GM06990 (cell line): ENCODE data around the gene POC5.

Experiments used
- DNase-seq: peaks from one replicate; pipeline ENCODE4 v3.0.0-alpha.2; 2011; ENCODE audit not compliant: insufficient read length; ENCODE audit errors: extremely low read depth
- H3K27me3 ChIP-seq: replicated peaks from 2 replicates; pipeline ENCODE4 v1.6.0; 2011; ENCODE audit warnings: low read length; ENCODE audit not compliant: control insufficient read depth, insufficient read depth
- H3K36me3 ChIP-seq: 2 replicates; pipeline ENCODE4 v1.5.1; 2011; ENCODE audit warnings: low read length; ENCODE audit not compliant: control insufficient read depth, insufficient read depth
- H3K4me3 ChIP-seq: replicated peaks from 2 replicates; pipeline ENCODE4 v1.5.1; 2011; ENCODE audit warnings: low read depth, mild to moderate bottlenecking, control low read depth, low read length
- TF ChIP-seq, protein P1 (sequence below): IDR thresholded peaks from 2 replicates; pipeline ENCODE4 v1.5.1; 2011; ENCODE audit warnings: low read length, control low read depth, mild to moderate bottlenecking, inconsistent platforms; ENCODE audit not compliant: insufficient read depth, poor library complexity, severe bottlenecking

POC5 gene, protein sequence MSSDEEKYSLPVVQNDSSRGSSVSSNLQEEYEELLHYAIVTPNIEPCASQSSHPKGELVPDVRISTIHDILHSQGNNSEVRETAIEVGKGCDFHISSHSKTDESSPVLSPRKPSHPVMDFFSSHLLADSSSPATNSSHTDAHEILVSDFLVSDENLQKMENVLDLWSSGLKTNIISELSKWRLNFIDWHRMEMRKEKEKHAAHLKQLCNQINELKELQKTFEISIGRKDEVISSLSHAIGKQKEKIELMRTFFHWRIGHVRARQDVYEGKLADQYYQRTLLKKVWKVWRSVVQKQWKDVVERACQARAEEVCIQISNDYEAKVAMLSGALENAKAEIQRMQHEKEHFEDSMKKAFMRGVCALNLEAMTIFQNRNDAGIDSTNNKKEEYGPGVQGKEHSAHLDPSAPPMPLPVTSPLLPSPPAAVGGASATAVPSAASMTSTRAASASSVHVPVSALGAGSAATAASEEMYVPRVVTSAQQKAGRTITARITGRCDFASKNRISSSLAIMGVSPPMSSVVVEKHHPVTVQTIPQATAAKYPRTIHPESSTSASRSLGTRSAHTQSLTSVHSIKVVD

DNA sequence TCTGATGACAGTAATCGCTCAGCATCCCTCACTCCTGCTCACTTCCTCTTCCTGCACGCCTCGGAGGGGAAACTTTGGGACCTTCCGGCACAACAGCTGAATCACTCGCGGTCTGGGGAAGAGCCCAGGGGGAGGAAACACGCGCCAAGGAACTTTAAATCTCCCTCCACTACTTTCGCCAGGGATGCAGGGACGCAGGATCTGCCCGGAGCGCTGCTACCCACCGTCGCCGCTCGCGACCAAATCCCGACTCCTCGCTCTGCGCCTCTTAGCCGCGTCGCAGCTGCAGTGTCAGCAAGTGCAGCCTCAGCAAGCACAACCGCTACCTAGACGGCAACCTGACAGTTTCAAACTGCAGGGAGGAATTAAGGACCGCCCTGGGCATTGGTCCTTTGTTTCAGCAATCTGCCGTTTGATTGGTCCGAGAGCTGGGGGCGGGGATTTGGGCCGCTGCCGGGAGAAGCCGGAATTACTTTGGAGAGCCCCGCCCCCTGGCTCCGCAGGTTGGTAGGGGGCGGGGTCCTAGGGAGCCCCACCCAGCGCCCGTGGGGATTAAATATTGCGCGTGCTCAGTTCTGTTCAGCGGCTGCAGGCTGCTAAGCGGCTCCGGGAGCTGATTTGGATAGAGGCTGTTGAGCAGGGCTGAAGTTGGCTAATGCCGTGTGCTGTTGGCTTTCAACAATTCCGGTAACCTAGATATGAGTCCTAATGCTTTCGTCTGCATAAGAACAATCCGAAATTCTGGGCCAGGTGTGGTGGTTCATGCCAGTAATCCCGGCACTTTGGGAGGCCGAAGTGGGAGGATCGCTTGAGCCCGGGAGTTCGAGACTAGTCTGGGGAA, at the start of gene POC5:
Gene POC5 (minus strand): TSS at position 356 of the 841 bp plus-strand sequence. CDS start 4,500 bp downstream, outside the sequence.
- Histone ChIP-seq H3K4me3 (peak within 1 kb of the TSS; percentile 93), H3K27me3 (no peaks in the 10 kb centered on the region), H3K36me3 (peaks cover 2% of the 10 kb centered on the region; the same call in 1 of the 2 replicates)
- peak; percentile 96 for DNase-seq
- TF ChIP-seq, protein P1, sequence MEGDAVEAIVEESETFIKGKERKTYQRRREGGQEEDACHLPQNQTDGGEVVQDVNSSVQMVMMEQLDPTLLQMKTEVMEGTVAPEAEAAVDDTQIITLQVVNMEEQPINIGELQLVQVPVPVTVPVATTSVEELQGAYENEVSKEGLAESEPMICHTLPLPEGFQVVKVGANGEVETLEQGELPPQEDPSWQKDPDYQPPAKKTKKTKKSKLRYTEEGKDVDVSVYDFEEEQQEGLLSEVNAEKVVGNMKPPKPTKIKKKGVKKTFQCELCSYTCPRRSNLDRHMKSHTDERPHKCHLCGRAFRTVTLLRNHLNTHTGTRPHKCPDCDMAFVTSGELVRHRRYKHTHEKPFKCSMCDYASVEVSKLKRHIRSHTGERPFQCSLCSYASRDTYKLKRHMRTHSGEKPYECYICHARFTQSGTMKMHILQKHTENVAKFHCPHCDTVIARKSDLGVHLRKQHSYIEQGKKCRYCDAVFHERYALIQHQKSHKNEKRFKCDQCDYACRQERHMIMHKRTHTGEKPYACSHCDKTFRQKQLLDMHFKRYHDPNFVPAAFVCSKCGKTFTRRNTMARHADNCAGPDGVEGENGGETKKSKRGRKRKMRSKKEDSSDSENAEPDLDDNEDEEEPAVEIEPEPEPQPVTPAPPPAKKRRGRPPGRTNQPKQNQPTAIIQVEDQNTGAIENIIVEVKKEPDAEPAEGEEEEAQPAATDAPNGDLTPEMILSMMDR = no peak

DNA sequence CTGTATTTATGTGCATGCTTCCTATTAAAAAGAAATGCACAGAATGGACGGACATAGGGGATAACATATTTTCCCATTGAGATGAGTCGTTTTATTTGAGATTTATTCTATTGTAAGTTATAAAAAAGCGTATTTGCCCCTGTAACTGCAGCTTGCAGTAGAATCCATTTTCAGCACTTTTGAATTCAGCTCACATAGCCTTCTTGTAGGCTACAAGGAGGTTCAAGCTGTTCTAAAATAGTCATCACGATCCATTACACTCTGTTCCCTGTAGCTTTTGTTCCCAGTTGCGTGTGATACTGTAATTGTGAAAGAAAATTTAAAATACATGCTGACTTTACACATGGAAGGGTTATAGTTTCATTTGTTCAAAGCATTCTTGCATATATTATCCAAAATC, 40.9 kb upstream of the POC5 start:
- no peak for DNase-seq

DNA sequence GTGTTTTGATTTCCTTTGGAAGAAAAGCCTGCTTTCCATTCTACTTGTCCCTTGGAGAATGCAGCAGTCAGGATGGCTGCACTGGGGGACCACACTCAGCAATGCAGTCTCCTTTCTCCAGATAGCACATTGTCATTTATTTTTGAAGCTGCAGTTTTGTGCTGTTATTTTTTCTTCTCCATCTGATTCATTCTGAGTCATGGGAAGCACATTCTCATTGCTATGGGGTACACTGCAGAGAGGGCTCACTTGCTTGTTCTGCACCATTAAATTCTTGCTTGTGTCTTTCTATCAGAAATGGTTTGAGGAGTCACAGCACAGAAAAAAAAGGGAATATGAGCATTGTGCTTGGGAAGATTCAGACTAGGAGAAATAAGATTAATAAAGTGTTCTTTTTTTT, 39.7 kb upstream of the POC5 start:
- Histone ChIP-seq H3K4me3 (no peak overlapping the region), H3K36me3 (no peaks in the 10 kb centered on the region), H3K27me3 (no peaks in the 10 kb centered on the region; the same call in 1 of the 2 replicates)
- TF ChIP-seq, protein P1 = no peak
- DNase-seq = no peak

More for the DNA sequence above, 40.9 kb upstream of the POC5 start:
- H3K4me3 ChIP-seq = no peak overlapping the region
- TF ChIP-seq, protein P1 = no peak
- no peaks in the 10 kb centered on the region for H3K36me3 ChIP-seq
- H3K27me3 ChIP-seq = no peaks in the 10 kb centered on the region; the same call in 1 of the 2 replicates

DNA sequence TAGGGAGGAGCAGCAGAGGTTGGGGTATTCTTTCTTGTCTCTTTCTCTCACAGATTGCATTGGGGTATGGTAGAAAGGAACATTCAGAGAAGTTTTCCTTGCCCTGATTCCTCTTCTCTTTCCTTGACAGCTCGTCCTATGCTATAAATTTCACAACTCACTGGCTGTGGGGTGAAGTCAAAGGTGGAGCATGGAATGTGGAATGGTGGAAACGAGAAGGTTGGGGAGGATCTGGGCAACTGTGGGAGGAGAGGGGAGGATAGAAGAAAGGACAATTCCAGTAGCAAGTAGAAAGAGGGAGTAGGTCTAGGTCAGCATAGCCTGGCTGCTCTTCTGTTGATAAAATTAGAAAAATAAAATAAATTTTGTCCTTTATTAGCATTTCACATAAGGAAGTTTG, 39.0 kb upstream of the POC5 start:
- Histone ChIP-seq H3K36me3 (no peaks in the 10 kb centered on the region), H3K27me3 (no peaks in the 10 kb centered on the region; the same call in 1 of the 2 replicates), H3K4me3 (no peak overlapping the region)
- no peak for DNase-seq
- TF ChIP-seq, protein P1 = no peak

DNA sequence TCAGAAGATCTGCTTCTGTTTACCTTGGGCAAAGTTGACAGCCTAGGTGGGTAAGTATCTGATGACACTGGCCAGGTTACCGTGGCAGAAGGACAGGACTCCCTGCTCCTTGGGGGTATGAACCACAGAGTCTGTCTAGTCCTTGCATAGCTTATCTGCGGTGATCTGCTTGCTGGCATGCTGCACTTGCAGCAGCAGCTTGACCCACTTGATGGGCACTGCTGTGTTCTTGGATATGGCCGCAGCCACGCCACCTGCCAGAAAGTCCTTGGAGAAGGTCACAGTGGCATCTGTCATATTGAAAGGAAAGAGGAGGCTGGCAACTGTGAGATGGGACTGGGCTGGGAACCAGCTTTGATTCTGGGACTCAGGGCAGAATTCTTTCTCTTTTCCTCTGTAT, 35.9 kb upstream of the POC5 start:
- H3K36me3 ChIP-seq = no peaks in the 10 kb centered on the region
- no peak overlapping the region for H3K4me3 ChIP-seq
- TF ChIP-seq, protein P1 = no peak
- no peaks in the 10 kb centered on the region; the same call in 1 of the 2 replicates for H3K27me3 ChIP-seq
- DNase-seq = no peak
